VCaP (cell line): ENCODE measurements around the gene ADAMTS8.

Source experiments
- H3K27ac ChIP-seq: fragments of 450-650 bp; 2 replicates; pipeline ENCODE4 v1.5.1; 2017
- TF ChIP-seq, protein P1 (sequence below): fragments of 450-650 bp; conservative IDR thresholded peaks from 2 replicates; pipeline ENCODE4 v1.5.1; 2017; ENCODE audit warnings: mild to moderate bottlenecking, moderate library complexity

ADAMTS8 gene

DNA sequence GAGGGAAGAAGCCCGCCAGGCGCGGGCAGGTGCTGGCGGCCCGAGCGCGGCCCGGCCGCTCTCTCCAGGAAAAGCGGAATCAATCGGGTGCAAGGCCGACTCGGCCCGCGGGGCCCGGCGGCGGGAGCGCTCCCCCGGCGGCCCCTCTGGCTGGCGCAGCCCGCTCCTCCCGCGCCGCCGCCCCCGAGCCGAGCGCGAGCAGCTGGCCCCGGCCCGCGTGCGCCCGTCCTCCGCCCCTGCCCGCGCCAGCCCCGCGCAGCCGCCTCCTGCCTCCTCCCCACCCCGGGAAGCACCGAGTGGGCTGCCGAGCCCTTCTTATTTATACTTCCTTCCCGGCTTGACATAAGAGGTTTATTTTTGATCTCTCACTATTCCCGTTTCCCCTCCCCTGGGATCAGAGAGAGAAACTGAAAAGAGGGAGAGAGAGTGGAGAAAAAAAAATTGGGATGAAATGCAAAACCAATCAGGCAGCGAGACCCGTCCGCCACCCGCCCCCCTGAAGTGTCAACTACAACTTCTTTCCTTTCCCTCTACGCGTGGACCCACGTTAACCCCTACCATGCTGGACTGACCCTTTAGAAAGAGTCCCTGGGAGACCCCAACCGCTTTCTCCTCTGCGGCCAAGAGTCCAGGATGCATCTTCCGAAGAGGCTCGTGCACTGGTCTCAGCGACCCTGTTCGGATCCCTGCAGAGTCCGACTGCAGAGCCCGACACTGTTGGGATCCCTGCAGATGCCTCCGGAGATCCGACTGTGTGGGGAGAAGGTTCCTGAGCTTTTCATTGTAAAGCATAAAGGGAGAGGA is at the start of gene ADAMTS8:
ADAMTS8 (minus strand) TSS at position 294 of the 804 bp plus-strand sequence. CDS start 323 bp downstream, outside the sequence.
- no peak within 1 kb of the TSS for H3K27ac ChIP-seq
- TF ChIP-seq, protein P1, sequence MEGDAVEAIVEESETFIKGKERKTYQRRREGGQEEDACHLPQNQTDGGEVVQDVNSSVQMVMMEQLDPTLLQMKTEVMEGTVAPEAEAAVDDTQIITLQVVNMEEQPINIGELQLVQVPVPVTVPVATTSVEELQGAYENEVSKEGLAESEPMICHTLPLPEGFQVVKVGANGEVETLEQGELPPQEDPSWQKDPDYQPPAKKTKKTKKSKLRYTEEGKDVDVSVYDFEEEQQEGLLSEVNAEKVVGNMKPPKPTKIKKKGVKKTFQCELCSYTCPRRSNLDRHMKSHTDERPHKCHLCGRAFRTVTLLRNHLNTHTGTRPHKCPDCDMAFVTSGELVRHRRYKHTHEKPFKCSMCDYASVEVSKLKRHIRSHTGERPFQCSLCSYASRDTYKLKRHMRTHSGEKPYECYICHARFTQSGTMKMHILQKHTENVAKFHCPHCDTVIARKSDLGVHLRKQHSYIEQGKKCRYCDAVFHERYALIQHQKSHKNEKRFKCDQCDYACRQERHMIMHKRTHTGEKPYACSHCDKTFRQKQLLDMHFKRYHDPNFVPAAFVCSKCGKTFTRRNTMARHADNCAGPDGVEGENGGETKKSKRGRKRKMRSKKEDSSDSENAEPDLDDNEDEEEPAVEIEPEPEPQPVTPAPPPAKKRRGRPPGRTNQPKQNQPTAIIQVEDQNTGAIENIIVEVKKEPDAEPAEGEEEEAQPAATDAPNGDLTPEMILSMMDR: no peak

DNA sequence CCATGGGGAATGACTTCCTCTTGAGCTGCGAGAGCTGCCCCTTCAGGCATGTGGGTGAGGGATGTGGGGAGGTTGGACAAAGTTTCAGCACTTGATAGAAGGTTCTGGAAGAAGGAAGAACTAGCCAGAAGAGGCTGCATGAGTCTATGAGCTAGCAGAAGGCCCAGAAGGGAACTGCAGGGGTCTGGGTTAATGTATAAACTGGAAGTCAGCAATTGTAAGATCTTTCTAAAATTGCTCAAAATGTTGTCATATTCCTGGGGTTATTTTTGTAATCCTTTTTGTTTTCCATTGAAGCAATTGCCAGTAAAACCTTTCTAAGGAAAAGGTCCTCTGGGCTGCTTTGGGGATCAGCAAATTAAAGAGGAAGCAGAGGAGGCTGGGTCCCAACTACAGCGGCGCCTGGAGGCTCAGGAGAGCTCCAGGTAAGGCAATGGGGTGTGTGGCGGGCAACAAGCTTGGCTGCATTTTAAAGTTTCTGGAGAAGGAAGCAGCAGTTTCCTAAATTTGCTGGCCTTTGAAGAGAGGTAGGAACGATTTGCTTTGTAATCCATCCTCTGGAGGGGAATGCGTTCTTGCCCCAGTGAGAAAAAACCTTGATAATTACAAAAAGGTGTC is 49.3 kb upstream of the ADAMTS8 start:
- TF ChIP-seq, protein P1: no peak
- H3K27ac ChIP-seq: no peak overlapping the region

DNA sequence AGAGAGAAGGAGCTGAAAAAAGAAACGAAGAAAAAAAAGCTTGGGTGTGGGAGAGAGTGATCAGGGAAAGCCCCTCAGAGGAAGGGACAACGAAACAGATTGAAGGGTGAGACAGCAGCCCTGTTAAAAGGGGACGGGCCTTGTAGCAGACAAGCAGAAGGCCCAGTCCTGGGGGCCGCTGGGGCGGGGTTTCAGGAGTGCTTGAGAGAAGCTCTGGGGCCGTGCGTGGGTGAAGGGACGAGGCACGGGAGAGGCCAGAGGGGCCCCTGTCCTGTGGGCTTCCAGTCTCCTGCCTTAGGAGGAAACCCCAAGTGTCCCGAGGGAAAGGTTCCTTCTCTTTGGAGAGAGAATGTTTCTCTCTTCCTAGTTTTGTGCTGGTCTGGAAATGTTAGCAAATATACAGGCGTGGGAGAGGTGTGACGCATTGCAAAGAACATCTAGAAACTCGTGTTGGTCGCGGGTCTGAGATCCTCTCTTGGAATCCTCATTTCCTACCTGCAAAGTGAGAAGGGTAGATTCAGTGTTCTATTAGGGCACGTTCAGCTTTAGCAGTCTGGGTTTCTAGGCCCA is 48.6 kb upstream of the ADAMTS8 start:
- H3K27ac ChIP-seq: no peak overlapping the region
- TF ChIP-seq, protein P1: no peak

DNA sequence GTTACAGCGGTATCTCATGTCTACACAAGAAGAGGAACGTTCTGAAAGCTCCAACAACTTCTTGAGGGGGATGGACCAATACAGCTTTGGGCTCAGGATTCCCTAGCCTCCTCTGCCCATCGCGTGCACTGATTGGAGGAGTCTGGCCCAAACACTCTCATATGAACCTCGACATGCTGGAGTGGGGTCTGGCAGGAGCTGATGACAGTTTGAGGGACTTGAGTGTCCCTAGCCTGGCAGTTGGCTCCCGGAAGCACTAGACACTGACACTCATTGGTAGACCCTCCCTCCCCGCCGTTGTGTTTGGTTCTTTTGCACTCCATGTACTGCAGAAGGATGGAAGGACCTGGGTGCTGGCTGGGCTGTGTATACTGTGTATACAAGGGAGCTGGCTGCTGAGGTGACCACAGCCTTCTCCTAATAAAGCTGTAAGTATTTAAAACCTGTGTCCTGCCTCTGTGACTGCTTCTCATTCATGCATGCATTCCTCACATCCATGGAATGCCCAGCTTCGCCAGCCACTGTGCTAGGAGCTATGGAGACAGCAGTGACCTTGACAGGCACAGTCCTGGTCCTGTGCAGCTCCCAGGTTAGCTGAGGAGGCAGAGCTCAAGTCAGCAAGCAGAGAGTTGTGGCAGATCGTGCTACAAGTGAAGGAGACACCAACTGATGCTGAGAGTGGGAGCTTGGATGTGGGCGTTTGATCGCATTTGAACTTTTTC is 48.0 kb upstream of the ADAMTS8 start:
- TF ChIP-seq, protein P1: no peak
- H3K27ac ChIP-seq: no peak overlapping the region

GRCh38 chr11:130475426-130476053 is 47.1 kb upstream of the ADAMTS8 start:
- TF ChIP-seq, protein P1: no peak
- H3K27ac ChIP-seq: no peak overlapping the region

DNA sequence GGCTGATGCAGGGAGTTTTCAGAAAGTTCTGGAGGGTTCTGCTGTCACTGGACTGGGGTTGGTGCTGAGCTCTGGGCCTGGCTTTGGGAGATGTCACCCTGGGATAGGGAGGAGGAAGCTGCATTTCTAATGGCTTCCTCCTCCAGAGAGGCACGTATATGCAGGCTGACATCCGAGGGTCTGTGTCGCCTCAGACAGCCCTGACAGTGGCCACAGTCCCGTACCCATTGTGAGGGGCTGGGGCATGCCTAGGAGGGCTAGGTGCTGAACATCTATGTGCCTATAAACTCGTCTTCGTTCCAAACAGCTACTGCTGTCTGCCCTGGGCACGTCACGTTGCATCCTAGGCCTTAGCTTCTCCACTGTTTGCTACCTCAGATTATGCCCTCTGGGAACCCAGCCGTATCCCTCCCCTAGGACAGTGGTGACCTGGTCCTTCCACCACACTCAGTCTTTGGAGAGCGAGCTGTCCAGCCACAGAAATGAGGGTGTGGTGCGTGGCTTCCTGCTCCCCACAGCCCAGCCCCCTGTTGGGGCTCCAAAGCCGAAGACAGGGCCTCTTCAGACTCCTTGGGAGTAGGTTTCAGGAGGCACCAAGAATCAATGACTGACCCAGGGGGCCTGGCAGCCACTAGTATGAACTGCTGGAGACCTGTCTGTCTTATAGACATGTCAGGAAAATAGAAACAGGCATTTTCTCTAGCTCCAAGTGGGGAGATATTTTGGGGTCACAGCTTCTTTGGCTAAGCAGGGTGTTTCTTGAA is 46.4 kb upstream of the ADAMTS8 start:
- no peak overlapping the region for H3K27ac ChIP-seq
- TF ChIP-seq, protein P1: no peak
